GM12878 (cell line): Measurements from ENCODE around the gene CATSPERZ. TPM values are rescaled to one million over a fixed set of nuclear protein-coding genes. Genes with fewer than 3 reads are reported as not detected.

Experiments used
- ATAC-seq: fragments of 200-7000 bp; cut with Tn5 transposase; 3 replicates; pipeline ENCODE4 v1.9.1; 2020; ENCODE audit warnings: mild to moderate bottlenecking, moderate library complexity
- BruUV-seq: library from RNA; stranded (reverse); fragments of 400-500 nt; replicated peaks from 2 replicates; lab custom pipeline; 2021; lab: Mats Ljungman, UMichigan
- CTCF ChIA-PET: fragments of 300-600 bp; sonication (Branson Sonifier 250); formaldehyde crosslinking; extraction: SDS; loops from one replicate; lab custom pipeline; 2021; ENCODE audit warnings: inconsistent platforms; lab: Yijun Ruan, JAX
- POLR2A ChIA-PET: fragments of 350-600 bp; formaldehyde crosslinking; extraction: SDS; loops from one replicate; lab custom pipeline; 2021; ENCODE audit warnings: inconsistent platforms; lab: Charles Lee
- RAD21 ChIA-PET: fragments of 300-600 bp; sonication (Branson Sonifier 250); formaldehyde crosslinking; loops from one replicate; lab custom pipeline; 2023; ENCODE audit warnings: antibody characterized with exemption; ENCODE audit not compliant: unreplicated experiment; lab: Charles Lee
- SMC1A ChIA-PET: fragments of 300-600 bp; sonication (Branson Sonifier 250); formaldehyde crosslinking; loops from one replicate; lab custom pipeline; 2023; ENCODE audit not compliant: unreplicated experiment, uncharacterized antibody; lab: Charles Lee
- DNase-seq: peaks from one replicate; pipeline ENCODE4 v3.0.0-alpha.2; 2011; ENCODE audit warnings: low read depth, low spot score
- FAIRE-seq: peaks from 3 replicates; lab custom pipeline; 2011; peaks lifted over from hg19 to GRCh38; lab: Jason Lieb, UNC
- H2AFZ ChIP-seq: 2 replicates; pipeline ENCODE4 v1.6.0; 2011; ENCODE audit warnings: low read depth, low read length, control low read depth; ENCODE audit not compliant: control insufficient read depth
- H3K27ac ChIP-seq: 2 replicates; pipeline ENCODE4 v1.5.1; 2011; ENCODE audit warnings: control low read depth; ENCODE audit not compliant: control insufficient read depth, insufficient read depth
- H3K27me3 ChIP-seq, 2 experiments: replicated peaks in 1 of 2; 2 replicates each; pipeline versions ENCODE4 v1.6.0 to v1.6.1; 2011; ENCODE audit warnings: low read length in 1 of 2; ENCODE audit not compliant: control insufficient read depth in 2 of 2, insufficient read depth in 2 of 2
- H3K36me3 ChIP-seq, 2 experiments: 2 replicates each; pipeline ENCODE4 v1.5.1; 2011; ENCODE audit warnings: low read length in 1 of 2; ENCODE audit not compliant: control insufficient read depth in 2 of 2, insufficient read depth in 2 of 2
- H3K4me1 ChIP-seq: 2 replicates; pipeline ENCODE4 v1.6.1; 2011; ENCODE audit warnings: mild to moderate bottlenecking, low read length, moderate library complexity, mixed read lengths; ENCODE audit not compliant: control insufficient read depth, insufficient read depth
- H3K4me2 ChIP-seq: 2 replicates; pipeline ENCODE4 v1.6.0; 2011; ENCODE audit warnings: control low read depth; ENCODE audit not compliant: control insufficient read depth, insufficient read depth
- H3K4me3 ChIP-seq: fragments of 200-600 bp; sonication (generic); 2 replicates; pipeline ENCODE4 v1.5.1; 2016
- H3K79me2 ChIP-seq: 2 replicates; pipeline ENCODE4 v1.6.0; 2011; ENCODE audit warnings: low read length; ENCODE audit not compliant: control insufficient read depth, insufficient read depth
- H3K9ac ChIP-seq: 2 replicates; pipeline ENCODE4 v1.8.0; 2011; ENCODE audit warnings: low read length, control low read depth, mixed read lengths; ENCODE audit not compliant: control insufficient read depth, insufficient read depth
- H3K9me3 ChIP-seq: replicated peaks from 3 replicates; pipeline ENCODE4 v1.5.1; 2011; ENCODE audit warnings: mild to moderate bottlenecking, low read length; ENCODE audit not compliant: control insufficient read depth, insufficient read depth
- H4K20me1 ChIP-seq: 2 replicates; pipeline ENCODE4 v1.6.0; 2011; ENCODE audit not compliant: control insufficient read depth, insufficient read depth
- CEBPB ChIP-seq, 2 experiments: fragments of 150-350 bp in 1 of 2; IDR thresholded peaks; 2 replicates each; pipeline ENCODE4 v1.6.1; 2012 to 2014; ENCODE audit warnings: low read depth in 2 of 2, low read length in 2 of 2, borderline replicate concordance in 1 of 2, inconsistent platforms in 1 of 2
- HDGF ChIP-seq: fragments of 450-650 bp; IDR thresholded peaks from 2 replicates; pipeline ENCODE4 v1.6.1; 2016; ENCODE audit warnings: antibody characterized with exemption
- NFYA ChIP-seq: IDR thresholded peaks from 2 replicates; pipeline ENCODE4 v1.6.1; 2011; ENCODE audit warnings: low read depth, mild to moderate bottlenecking, low read length, improper control_type of control experiment, borderline replicate concordance
- RB1 ChIP-seq: fragments of 450-650 bp; formaldehyde crosslinking; IDR thresholded peaks from 2 replicates; pipeline ENCODE4 v1.6.1; 2017; ENCODE audit warnings: mild to moderate bottlenecking, borderline replicate concordance
- SMAD5 ChIP-seq: IDR thresholded peaks from 2 replicates; pipeline ENCODE4 v1.6.1; 2016; ENCODE audit warnings: antibody characterized with exemption, low read depth
- SREBF2 ChIP-seq: IDR thresholded peaks from 2 replicates; pipeline ENCODE4 v1.6.1; 2012; ENCODE audit warnings: mild to moderate bottlenecking, low read length
- STAT1 ChIP-seq: fragments of 450-650 bp; conservative IDR thresholded peaks from 2 replicates; pipeline ENCODE4 v1.6.1; 2014; ENCODE audit warnings: antibody characterized with exemption, mild to moderate bottlenecking
- WGBS: methylation state at CpG from one replicate; pipeline ENCODE4 v1.1.6; 2016; ENCODE audit warnings: low lambda C conversion rate; ENCODE audit not compliant: insufficient replicate concordance, insufficient coverage; ENCODE audit errors: missing lambda C conversion rate; 5-methylcytosine and 5-hydroxymethylcytosine counted together
- in situ Hi-C: fragments of 300-500 bp; cut with MboI; formaldehyde crosslinking; loops from 9 replicates; pipeline ENCODE4 v1.14.3; 2018; ENCODE audit warnings: mixed read lengths
- intact Hi-C: fragments of 100-400 bp; cut with micrococcal nuclease; formaldehyde crosslinking; loops from one replicate; pipeline ENCODE4 v1.14.2; 2022; ENCODE audit not compliant: unreplicated experiment
- polyA plus RNA-seq, 11 experiments: library from polyadenylated mRNA; depleted of rRNA in 4 of 11; unstranded in 6 of 11; stranded (reverse) in 5 of 11; fragments of >200 nt; fragmentation: Nextera tagmentation in 4 of 11; fragmentation: Illumina TruSeq in 1 of 11; extraction: Ambion mirVana in 4 of 11; extraction: Trizol in 1 of 11; gene quantifications; 1 replicate in 1 of 11; 2 replicates in 10 of 11; pipeline versions ENCODE4 v1.2.1 to v1.2.3, GENCODE V29; 2011 to 2016; ENCODE audit warnings: inconsistent platforms in 2 of 11, missing spikeins in 2 of 11, low read depth in 1 of 11
- total RNA-seq, 4 experiments: library from RNA; depleted of rRNA in 3 of 4; stranded (reverse); fragments of >200 nt in 3 of 4; fragmentation: Illumina TruSeq in 1 of 4; extraction: Trizol in 1 of 4; gene quantifications; 2 replicates each; pipeline versions ENCODE4 v1.2.1 to v1.2.3, GENCODE V29; 2013 to 2021
- TF ChIP-seq, protein P1 (sequence below): fragments of 450-650 bp; formaldehyde crosslinking; IDR thresholded peaks from 2 replicates; pipeline ENCODE4 v1.4.0; 2020; ENCODE audit warnings: mild to moderate bottlenecking, moderate library complexity
- TF ChIP-seq, protein P2 (sequence below): fragments of 450-650 bp; IDR thresholded peaks from 2 replicates; pipeline ENCODE4 v1.6.1; 2017; ENCODE audit warnings: mild to moderate bottlenecking
- TF ChIP-seq, protein P3 (sequence below): IDR thresholded peaks from 2 replicates; pipeline ENCODE4 v1.6.1; 2012; ENCODE audit warnings: low read depth, low read length, improper control_type of control experiment
- TF ChIP-seq, protein P4 (sequence below): fragments of 450-650 bp; IDR thresholded peaks from 2 replicates; pipeline ENCODE4 v1.6.1; 2016; ENCODE audit warnings: mild to moderate bottlenecking

CATSPERZ gene
- total and polyA plus RNA-seq, 10 of the 15 experiments (the other 5 are each of a cell fraction or from before 2014, with no cell fraction given): 0.12 to 0.31 TPM; not detected in 8

DNA sequence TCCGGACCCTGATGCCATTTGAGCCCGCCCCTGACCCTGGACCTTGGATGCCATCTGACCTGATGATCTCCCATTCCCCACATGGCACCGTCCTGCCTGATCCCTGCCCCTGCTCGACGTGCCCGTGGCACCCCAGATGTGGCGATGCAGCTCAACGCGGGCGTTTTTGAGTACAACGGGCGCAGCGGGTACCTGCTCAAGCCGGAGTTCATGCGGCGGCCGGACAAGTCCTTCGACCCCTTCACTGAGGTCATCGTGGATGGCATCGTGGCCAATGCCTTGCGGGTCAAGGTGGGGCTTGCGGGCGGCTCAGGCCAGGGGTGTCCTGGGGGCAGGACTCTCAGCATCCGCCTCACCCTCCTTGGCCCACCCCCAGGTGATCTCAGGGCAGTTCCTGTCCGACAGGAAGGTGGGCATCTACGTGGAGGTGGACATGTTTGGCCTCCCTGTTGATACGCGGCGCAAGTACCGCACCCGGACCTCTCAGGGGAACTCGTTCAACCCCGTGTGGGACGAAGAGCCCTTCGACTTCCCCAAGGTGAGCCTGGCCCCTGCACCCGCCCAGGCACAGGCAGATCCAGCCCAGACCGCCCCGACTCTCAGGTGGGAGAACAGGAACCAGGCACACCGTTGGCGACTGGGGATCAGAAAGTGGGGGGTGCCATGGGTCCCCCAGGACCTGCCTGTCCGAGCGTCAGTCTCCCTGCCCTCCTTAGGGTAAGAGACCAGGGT, 37.7 kb upstream of the CATSPERZ start:
- FAIRE-seq: no peak
- WGBS: 89% methylated on average over 42 of the region's 42 CpGs
- SMC1A ChIA-PET: no interaction called here
- no peak overlapping the region for H3K9ac ChIP-seq
- no peak overlapping the region for H3K4me2 ChIP-seq
- DNase-seq: no peak
- no peak overlapping the region for H2AFZ ChIP-seq
- no peak for ATAC-seq
- peaks cover 0 to 5% of the 10 kb centered on the region in 2 experiments; a peak in 2 of 4 replicates for H3K36me3 ChIP-seq
- H3K4me3 ChIP-seq: no peak overlapping the region
- peaks cover 11% of the 10 kb centered on the region for H3K4me1 ChIP-seq
- POLR2A ChIA-PET: interaction anchor here (1.0 kb wide), 1 partner anchor 13 kb away, joined by 3 read pairs; no protein-coding TSS in a partner anchor
- H3K27me3 ChIP-seq: no peaks in the 10 kb centered on the region
- no peaks in the 10 kb centered on the region for H3K9me3 ChIP-seq
- H3K79me2 ChIP-seq: no peaks in the 10 kb centered on the region
- CTCF ChIA-PET: interaction anchor here (1.6 to 2.0 kb wide), 2 partner anchors 13 to 38 kb away, joined by 4 to 9 read pairs; no protein-coding TSS in a partner anchor
- BruUV-seq: no TSS peak
- in situ Hi-C loops (no loop called here), intact Hi-C loops (no loop called here)
- TF ChIP-seq, protein P1, sequence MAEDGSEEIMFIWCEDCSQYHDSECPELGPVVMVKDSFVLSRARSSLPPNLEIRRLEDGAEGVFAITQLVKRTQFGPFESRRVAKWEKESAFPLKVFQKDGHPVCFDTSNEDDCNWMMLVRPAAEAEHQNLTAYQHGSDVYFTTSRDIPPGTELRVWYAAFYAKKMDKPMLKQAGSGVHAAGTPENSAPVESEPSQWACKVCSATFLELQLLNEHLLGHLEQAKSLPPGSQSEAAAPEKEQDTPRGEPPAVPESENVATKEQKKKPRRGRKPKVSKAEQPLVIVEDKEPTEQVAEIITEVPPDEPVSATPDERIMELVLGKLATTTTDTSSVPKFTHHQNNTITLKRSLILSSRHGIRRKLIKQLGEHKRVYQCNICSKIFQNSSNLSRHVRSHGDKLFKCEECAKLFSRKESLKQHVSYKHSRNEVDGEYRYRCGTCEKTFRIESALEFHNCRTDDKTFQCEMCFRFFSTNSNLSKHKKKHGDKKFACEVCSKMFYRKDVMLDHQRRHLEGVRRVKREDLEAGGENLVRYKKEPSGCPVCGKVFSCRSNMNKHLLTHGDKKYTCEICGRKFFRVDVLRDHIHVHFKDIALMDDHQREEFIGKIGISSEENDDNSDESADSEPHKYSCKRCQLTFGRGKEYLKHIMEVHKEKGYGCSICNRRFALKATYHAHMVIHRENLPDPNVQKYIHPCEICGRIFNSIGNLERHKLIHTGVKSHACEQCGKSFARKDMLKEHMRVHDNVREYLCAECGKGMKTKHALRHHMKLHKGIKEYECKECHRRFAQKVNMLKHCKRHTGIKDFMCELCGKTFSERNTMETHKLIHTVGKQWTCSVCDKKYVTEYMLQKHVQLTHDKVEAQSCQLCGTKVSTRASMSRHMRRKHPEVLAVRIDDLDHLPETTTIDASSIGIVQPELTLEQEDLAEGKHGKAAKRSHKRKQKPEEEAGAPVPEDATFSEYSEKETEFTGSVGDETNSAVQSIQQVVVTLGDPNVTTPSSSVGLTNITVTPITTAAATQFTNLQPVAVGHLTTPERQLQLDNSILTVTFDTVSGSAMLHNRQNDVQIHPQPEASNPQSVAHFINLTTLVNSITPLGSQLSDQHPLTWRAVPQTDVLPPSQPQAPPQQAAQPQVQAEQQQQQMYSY (CRISPR knock-in tag): no peak
- TF ChIP-seq, protein P2, sequence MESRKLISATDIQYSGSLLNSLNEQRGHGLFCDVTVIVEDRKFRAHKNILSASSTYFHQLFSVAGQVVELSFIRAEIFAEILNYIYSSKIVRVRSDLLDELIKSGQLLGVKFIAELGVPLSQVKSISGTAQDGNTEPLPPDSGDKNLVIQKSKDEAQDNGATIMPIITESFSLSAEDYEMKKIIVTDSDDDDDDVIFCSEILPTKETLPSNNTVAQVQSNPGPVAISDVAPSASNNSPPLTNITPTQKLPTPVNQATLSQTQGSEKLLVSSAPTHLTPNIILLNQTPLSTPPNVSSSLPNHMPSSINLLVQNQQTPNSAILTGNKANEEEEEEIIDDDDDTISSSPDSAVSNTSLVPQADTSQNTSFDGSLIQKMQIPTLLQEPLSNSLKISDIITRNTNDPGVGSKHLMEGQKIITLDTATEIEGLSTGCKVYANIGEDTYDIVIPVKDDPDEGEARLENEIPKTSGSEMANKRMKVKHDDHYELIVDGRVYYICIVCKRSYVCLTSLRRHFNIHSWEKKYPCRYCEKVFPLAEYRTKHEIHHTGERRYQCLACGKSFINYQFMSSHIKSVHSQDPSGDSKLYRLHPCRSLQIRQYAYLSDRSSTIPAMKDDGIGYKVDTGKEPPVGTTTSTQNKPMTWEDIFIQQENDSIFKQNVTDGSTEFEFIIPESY: no peak
- no peak for TF ChIP-seq CEBPB (IDR thresholded peaks at IDR 0.05; ENCODE audit: borderline replicate concordance in 1 of 2, low read depth in 2 of 2, low read length in 2 of 2)
- TF ChIP-seq RB1: no peak
- no peak for TF ChIP-seq SREBF2
- no peak for TF ChIP-seq STAT1
- TF ChIP-seq, protein P3, sequence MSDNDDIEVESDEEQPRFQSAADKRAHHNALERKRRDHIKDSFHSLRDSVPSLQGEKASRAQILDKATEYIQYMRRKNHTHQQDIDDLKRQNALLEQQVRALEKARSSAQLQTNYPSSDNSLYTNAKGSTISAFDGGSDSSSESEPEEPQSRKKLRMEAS: no peak
- TF ChIP-seq SMAD5: no peak
- TF ChIP-seq, protein P4, sequence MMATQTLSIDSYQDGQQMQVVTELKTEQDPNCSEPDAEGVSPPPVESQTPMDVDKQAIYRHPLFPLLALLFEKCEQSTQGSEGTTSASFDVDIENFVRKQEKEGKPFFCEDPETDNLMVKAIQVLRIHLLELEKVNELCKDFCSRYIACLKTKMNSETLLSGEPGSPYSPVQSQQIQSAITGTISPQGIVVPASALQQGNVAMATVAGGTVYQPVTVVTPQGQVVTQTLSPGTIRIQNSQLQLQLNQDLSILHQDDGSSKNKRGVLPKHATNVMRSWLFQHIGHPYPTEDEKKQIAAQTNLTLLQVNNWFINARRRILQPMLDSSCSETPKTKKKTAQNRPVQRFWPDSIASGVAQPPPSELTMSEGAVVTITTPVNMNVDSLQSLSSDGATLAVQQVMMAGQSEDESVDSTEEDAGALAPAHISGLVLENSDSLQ: no peak
- no peak for TF ChIP-seq HDGF
- no peak for TF ChIP-seq NFYA
- H3K27ac ChIP-seq: no peak overlapping the region
- no peaks in the 10 kb centered on the region for H4K20me1 ChIP-seq
- RAD21 ChIA-PET: interaction anchor here (0.5 kb wide), 1 partner anchor 47 kb away, joined by 3 read pairs; no protein-coding TSS in a partner anchor
